Measurements from ENCODE around the gene TBC1D22A.

GRCh38 chr22:47027766-47028165 lies 265.3 kb downstream of the TBC1D22A start:
- no peak for TF ChIP-seq ARNTL (CRISPR knock-in tag; IDR thresholded peaks at IDR 0.05; ENCODE audit: borderline replicate concordance, low read depth)
- no peak for TF ChIP-seq ZFP3 (CRISPR knock-in tag; IDR thresholded peaks at IDR 0.05)
- TF ChIP-seq CSDC2 (CRISPR knock-in tag; IDR thresholded peaks at IDR 0.05), result no peak
- TF ChIP-seq RARB (CRISPR knock-in tag; IDR thresholded peaks at IDR 0.05), result no peak
- no peak for TF ChIP-seq ZNF70 (CRISPR knock-in tag; IDR thresholded peaks at IDR 0.05)
- no peak for TF ChIP-seq ISL1 (CRISPR knock-in tag; IDR thresholded peaks at IDR 0.05)
- TF ChIP-seq POU6F1 (CRISPR knock-in tag; IDR thresholded peaks at IDR 0.05; ENCODE audit: borderline replicate concordance, low read depth), result no peak
- no peak for TF ChIP-seq ZFP30 (CRISPR knock-in tag; IDR thresholded peaks at IDR 0.05)
- TF ChIP-seq CREB5 (CRISPR knock-in tag; IDR thresholded peaks at IDR 0.05; ENCODE audit: low read depth), result no peak
- no peak for TF ChIP-seq CSRNP3 (CRISPR knock-in tag; IDR thresholded peaks at IDR 0.05)
- no peak for TF ChIP-seq OSR1 (CRISPR knock-in tag; IDR thresholded peaks at IDR 0.05)
